DND-41 (cell line): ENCODE data around the gene RAB44.

Experiments used
- EZH2 ChIP-seq: IDR thresholded peaks from 3 replicates; pipeline ENCODE4 v1.6.1; 2012; ENCODE audit warnings: borderline replicate concordance, low read depth, mild to moderate bottlenecking, moderate library complexity, low read length, inconsistent platforms; ENCODE audit not compliant: severe bottlenecking
- TF ChIP-seq, protein P1 (sequence below): IDR thresholded peaks from 2 replicates; pipeline ENCODE4 v1.5.1; 2012; ENCODE audit warnings: borderline replicate concordance, low read length, moderate library complexity, mild to moderate bottlenecking; ENCODE audit not compliant: poor library complexity, severe bottlenecking; ENCODE audit errors: extremely low read depth

DNA sequence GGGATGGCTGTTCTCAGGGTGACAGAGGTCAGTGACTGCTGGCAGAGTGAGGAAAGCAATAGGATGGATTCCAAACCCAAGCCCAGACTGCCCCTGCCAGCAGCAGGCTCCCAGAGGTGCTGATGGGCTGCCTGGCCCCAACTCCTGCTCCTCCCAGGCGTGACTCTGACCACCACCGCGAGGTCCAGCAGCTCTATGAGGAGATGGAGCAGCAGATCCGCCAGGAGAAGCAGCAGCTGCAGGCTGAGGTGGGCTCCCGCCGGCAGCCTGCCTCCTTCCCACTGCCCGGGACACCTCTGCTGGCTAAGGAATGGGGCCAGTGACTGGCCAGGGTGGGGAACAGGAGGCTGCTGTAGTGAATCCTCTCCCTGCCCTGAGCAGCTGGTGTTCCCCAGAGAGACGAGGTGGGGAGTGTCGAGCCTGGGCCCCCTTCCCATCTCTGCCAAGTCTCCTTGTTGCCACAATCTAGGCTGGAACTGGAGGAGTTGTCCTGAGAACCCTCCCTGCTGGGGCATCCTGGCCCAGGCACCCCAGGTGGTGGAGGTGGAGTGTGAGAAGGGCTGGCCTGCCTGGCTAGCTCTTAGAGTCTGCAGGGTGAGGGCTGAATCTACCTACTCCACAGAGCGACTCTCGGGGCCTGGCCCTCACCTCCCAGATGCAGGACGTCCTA is 20.4 kb downstream of the RAB44 start:
- TF ChIP-seq, protein P1, sequence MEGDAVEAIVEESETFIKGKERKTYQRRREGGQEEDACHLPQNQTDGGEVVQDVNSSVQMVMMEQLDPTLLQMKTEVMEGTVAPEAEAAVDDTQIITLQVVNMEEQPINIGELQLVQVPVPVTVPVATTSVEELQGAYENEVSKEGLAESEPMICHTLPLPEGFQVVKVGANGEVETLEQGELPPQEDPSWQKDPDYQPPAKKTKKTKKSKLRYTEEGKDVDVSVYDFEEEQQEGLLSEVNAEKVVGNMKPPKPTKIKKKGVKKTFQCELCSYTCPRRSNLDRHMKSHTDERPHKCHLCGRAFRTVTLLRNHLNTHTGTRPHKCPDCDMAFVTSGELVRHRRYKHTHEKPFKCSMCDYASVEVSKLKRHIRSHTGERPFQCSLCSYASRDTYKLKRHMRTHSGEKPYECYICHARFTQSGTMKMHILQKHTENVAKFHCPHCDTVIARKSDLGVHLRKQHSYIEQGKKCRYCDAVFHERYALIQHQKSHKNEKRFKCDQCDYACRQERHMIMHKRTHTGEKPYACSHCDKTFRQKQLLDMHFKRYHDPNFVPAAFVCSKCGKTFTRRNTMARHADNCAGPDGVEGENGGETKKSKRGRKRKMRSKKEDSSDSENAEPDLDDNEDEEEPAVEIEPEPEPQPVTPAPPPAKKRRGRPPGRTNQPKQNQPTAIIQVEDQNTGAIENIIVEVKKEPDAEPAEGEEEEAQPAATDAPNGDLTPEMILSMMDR: no peak
- TF ChIP-seq EZH2: no peak
